ENCODE measurements around the gene ZDHHC6. TPM values are rescaled to one million over a fixed set of nuclear protein-coding genes. Genes with fewer than 3 reads are reported as not detected.

The ZDHHC6 gene
- total RNA-seq, result 37.2 TPM

GRCh38 chr10:112446855-112447619 lies at the start of gene ZDHHC6, which contains the start of gene VTI1A:
TSS of gene ZDHHC6 (minus strand) at chr10:112446914. CDS start at chr10:112445436, 1,478 bp downstream.
TSS of gene VTI1A (plus strand) at chr10:112447215. CDS start at chr10:112447374, 159 bp downstream.

Other genes starting within 250 kb of the ZDHHC6 start
- gene TECTB, start 163.5 kb downstream of the ZDHHC6 start, total RNA-seq, result not detected
- gene ACSL5, start 72.8 kb downstream of the ZDHHC6 start, total RNA-seq, result 3.6 TPM
- 110 TPM for gene VTI1A, start 301 bp upstream of the ZDHHC6 start, total RNA-seq